Cardiac septum (tissue), 1 donor: ENCODE results near the gene IFNG-AS1. TPM values are rescaled to one million over a fixed set of nuclear protein-coding genes. Genes with fewer than 3 reads are reported as not detected.

ENCODE experiments used
- DNase-seq: peaks from one replicate; pipeline ENCODE4 v3.0.0-alpha.2; 2020; ENCODE audit warnings: low spot score
- intact Hi-C: fragments of 100-400 bp; cut with DNase I; formaldehyde crosslinking; loops from one replicate; pipeline ENCODE4 v1.14.0; 2022
- total RNA-seq: library from RNA; stranded (reverse); fragmentation: NEBNext Ultra II Directional; extraction: Animal tissue kit (Norgen Biotek cat#: 25700); gene quantifications from one replicate; pipeline ENCODE4 v1.2.1, GENCODE V29; 2021
- donor health status: DM: no; HTN: no; CAD: no.

The IFNG-AS1 gene
- total RNA-seq, 1 donor from 2014 or later, result 0.19 TPM

GRCh38 chr12:67988601-67989021 lies 636 bp upstream of the IFNG-AS1 start:
- no peak for DNase-seq
- intact Hi-C loops, result no loop called here

- intact Hi-C loops, result no loop called here
- no peak for DNase-seq
These were observed 1.9 kb downstream of the IFNG-AS1 start for GRCh38 chr12:67991158-67991557.

- DNase-seq, result no peak
- intact Hi-C loops, result no loop called here
These were observed 3.9 kb downstream of the IFNG-AS1 start for GRCh38 chr12:67993143-67993542.

GRCh38 chr12:67994046-67994445 lies 4.8 kb downstream of the IFNG-AS1 start:
- DNase-seq, result no peak
- intact Hi-C loops, result no loop called here

GRCh38 chr12:67996347-67996746 lies 7.1 kb downstream of the IFNG-AS1 start:
- intact Hi-C loops, result no loop called here
- DNase-seq, result no peak

GRCh38 chr12:67998379-67998778 lies 9.1 kb downstream of the IFNG-AS1 start:
- intact Hi-C loops, result no loop called here
- DNase-seq, result no peak

GRCh38 chr12:67999244-67999643 lies 10.0 kb downstream of the IFNG-AS1 start:
- intact Hi-C loops, result no loop called here
- no peak for DNase-seq

- intact Hi-C loops, result no loop called here
- DNase-seq, result no peak
These were observed 12.5 kb downstream of the IFNG-AS1 start for GRCh38 chr12:68001486-68002466.

GRCh38 chr12:68003777-68004176 lies 14.5 kb downstream of the IFNG-AS1 start:
- intact Hi-C loops, result no loop called here
- DNase-seq, result no peak

- intact Hi-C loops, result no loop called here
- no peak for DNase-seq
These were observed 17.8 kb downstream of the IFNG-AS1 start for GRCh38 chr12:68007033-68007432.

GRCh38 chr12:68007466-68007865 lies 18.2 kb downstream of the IFNG-AS1 start:
- intact Hi-C loops, result no loop called here
- no peak for DNase-seq

- intact Hi-C loops, result no loop called here
- DNase-seq, result no peak
These were observed 22.1 kb downstream of the IFNG-AS1 start for GRCh38 chr12:68011206-68011881.

GRCh38 chr12:68011882-68012207 lies 22.6 kb downstream of the IFNG-AS1 start:
- intact Hi-C loops, result no loop called here
- no peak for DNase-seq

- intact Hi-C loops, result no loop called here
These were observed 23.5 kb downstream of the IFNG-AS1 start for GRCh38 chr12:68012712-68013111.

GRCh38 chr12:68013181-68013580 lies 23.9 kb downstream of the IFNG-AS1 start:
- DNase-seq, result no peak
- intact Hi-C loops, result no loop called here

More at GRCh38 chr12:68012712-68013111, 23.5 kb downstream of the IFNG-AS1 start:
- no peak for DNase-seq

GRCh38 chr12:68016136-68016535 lies 26.9 kb downstream of the IFNG-AS1 start:
- no peak for DNase-seq
- intact Hi-C loops, result no loop called here

GRCh38 chr12:68018315-68018714 lies 29.1 kb downstream of the IFNG-AS1 start:
- intact Hi-C loops, result no loop called here
- DNase-seq, result no peak

GRCh38 chr12:68020049-68020448 lies 30.8 kb downstream of the IFNG-AS1 start:
- no peak for DNase-seq
- intact Hi-C loops, result no loop called here

- intact Hi-C loops, result no loop called here
- no peak for DNase-seq
These were observed 31.5 kb downstream of the IFNG-AS1 start for GRCh38 chr12:68020699-68021098.

- DNase-seq, result no peak
- intact Hi-C loops, result no loop called here
These were observed 39.4 kb downstream of the IFNG-AS1 start for GRCh38 chr12:68028647-68029046.

GRCh38 chr12:68030248-68030647 lies 41.0 kb downstream of the IFNG-AS1 start:
- intact Hi-C loops, result loop anchor here (10.0 kb wide), 1 partner anchor 675 kb away; no protein-coding TSS in a partner anchor
- DNase-seq, result no peak
